Measurements from ENCODE around the gene EIF4G1.

GRCh38 chr3:184283681-184284080, 30.7 kb upstream of the EIF4G1 start:
- no peak for TF ChIP-seq EP300 (IDR thresholded peaks at IDR 0.05; ENCODE audit: borderline replicate concordance)
- no peak for TF ChIP-seq TAF1 (IDR thresholded peaks at IDR 0.05; ENCODE audit: low read depth)
- TF ChIP-seq MAX (IDR thresholded peaks at IDR 0.05): no peak
- no peak for TF ChIP-seq EGR1 (IDR thresholded peaks at IDR 0.05)
- no peak for TF ChIP-seq TEAD4 (IDR thresholded peaks at IDR 0.05)
- TF ChIP-seq ZBTB7A (IDR thresholded peaks at IDR 0.05; ENCODE audit: low read depth): no peak
- no peak for TF ChIP-seq YY1 (IDR thresholded peaks at IDR 0.05; ENCODE audit: low read depth)
- no peak for TF ChIP-seq FOXM1 (IDR thresholded peaks at IDR 0.05; ENCODE audit: borderline replicate concordance, low read depth)
- no peak for TF ChIP-seq CREB1 (IDR thresholded peaks at IDR 0.05; ENCODE audit: low read depth)
- TF ChIP-seq CEBPB (IDR thresholded peaks at IDR 0.05): no peak
